Right lobe of liver (tissue), 4 donors: ENCODE data around the gene PELO.

ENCODE experiments used
- CTCF ChIP-seq, 4 donors: fragments of 200-600 bp in 3 of 4; fragments of 450-650 bp in 1 of 4; IDR thresholded peaks; one replicate each; pipeline versions ENCODE4 v1.5.1 to v1.8.0; 2016 to 2022; ENCODE audit warnings: antibody characterized with exemption in 4 of 4, mild to moderate bottlenecking in 2 of 4
- POLR2A ChIP-seq: fragments of 450-650 bp; IDR thresholded peaks from one replicate; pipeline ENCODE4 v1.6.1; 2017; ENCODE audit warnings: antibody characterized with exemption, mild to moderate bottlenecking
- donor health status: DM: no; HTN: no; CAD: no.
- donor health status: DM: no; HTN: no; CAD: no.
- donor health status: DM: no; HTN: yes; CAD: no.

DNA sequence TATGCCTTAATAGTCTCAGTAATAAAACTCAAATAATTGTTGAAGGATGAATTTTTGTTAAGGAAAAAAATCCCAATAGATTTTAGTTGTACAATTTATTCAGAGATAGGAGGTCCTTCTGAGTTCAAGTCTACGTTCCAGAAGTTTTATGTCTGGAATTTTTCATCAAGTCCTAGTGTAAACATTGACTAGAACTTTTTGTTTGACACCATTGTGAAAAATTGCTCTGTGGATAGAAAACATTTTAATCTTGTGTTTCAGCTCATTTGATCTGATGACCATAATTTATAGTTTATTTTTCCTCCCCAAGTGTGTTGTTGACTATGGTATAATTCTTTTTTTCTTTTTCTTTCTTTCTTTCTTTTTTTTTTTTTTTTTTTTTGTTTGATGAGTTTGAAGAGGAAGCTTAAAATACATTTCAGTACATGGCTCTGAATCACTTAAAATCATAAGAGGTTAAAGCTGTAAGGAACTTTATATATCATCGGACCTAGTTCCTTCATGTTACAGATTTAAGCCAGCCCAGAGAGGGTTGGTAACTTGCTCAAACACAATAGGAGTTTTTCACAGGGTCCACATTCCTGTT lies 20.7 kb downstream of the PELO start:
- no peak for TF ChIP-seq CTCF (IDR thresholded peaks at IDR 0.05)
- TF ChIP-seq POLR2A = no peak
